ENCODE measurements around the gene GOLIM4.

GOLIM4 gene

DNA sequence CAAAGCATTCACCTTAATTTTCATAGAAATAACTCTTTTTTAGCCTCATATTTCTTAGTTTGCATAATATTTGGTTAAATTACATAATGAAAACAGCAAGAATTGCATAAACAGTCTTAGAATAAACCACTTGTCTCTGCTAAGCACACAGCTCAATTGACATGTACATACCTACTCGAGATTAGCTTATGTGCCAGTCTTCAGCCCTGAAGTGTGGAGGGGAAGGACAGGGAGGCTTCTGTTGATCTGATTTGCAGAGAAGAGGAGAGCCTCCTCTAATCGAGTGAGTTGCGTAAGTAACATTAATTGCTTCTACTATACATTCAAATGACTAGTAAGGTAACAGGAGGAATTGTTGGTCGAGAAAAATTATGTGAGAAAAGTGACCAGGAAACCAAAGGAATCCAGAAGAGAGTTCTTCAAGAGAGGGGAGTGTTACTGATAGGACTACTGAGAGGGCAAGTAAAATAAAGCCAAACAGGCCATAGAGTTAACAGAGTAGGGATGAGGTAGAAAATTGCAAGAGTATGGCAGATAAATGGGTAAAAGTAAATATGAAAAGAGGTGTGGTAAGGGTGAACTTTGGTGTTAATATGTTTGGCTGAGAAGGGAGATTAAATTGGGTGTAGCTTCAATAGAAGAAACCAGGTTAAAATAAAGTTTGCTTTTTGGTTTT, 7.1 kb upstream of the GOLIM4 start:
- H3K27ac ChIP-seq = no peak overlapping the region

DNA sequence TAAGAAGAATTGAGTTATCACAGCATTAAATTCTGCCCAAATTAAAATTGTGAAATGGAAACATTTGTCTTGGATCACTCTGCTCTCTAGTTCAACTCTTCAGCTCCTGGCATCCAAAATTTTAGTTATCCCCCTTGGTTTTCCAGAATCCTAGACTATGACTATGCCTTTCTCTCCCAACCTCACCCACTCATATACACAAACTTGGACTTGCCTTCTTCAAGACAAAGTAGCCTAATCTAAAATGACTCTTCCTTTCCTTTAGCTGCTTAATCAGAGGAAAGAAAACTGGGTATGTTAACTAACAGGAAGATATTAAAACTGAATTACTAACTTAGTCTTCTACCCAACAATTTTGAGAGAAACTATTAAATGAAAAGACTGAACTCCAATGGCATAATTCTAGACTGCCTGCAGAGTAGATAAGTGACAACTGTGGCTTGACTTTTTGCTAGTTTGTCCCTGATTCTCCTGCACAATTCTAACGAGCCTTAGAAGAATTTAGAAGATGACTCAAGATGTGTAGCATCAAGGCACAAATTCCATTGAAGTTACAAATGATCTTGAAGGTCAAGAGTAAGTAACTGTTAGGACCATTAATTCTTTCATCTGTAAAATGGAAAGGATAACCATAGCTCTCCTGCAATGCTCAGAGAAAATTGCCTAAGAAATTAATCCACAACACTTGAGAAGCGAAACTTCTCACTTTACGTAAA, 5.2 kb upstream of the GOLIM4 start:
- H3K4me3 ChIP-seq = no peak overlapping the region
- H3K27ac ChIP-seq = no peak overlapping the region

More for the DNA sequence above, 7.1 kb upstream of the GOLIM4 start:
- H3K4me3 ChIP-seq = no peak overlapping the region

DNA sequence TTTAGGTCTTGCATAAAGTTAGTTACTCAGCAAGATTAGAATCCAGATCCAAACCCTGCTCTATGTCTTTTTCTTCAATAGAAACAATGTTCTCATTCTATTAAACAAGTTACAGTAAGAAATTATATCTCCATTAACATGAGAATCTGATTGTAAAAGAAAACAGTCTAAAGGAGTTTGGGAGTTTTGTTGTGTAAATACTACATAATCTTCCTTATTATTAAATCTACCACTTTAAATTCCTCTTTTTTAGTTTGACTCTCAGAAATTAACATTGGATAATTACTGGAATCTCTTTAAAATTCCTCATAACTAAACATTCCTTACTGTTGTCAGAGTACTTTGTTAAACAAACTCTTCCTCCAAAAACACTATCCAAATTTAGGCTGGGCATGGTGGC, 1.7 kb upstream of the GOLIM4 start:
- no peak overlapping the region for H3K27ac ChIP-seq
- H3K4me3 ChIP-seq = no peak overlapping the region

DNA sequence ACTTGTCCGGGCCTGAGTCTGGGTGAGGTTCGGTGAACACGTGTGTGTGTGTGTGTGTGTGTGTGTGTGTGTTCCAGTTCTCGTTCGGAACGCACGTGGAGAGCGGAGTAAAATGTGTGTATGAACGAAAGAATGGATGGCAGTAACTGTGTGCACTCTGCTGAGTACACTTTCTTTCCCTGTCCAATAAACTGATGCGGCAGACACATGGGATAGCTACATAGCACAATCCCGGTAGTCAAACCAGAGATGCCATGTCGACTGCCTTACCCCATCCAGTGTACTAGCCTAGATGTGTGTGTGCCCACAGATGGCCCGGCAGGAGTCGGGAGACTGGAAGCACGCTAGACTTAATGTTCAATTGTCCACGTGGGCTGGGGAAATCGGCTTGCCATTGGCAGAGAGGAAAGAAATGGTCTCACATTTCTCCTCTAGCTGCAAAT, 507 bp upstream of the GOLIM4 start:
- Histone ChIP-seq H3K4me3 (peak overlapping the region; percentile 74 to 90 (median 78)), H3K27ac (peak overlapping the region in 19 of 21 experiments; percentile 69 to 96 (median 89))

DNA sequence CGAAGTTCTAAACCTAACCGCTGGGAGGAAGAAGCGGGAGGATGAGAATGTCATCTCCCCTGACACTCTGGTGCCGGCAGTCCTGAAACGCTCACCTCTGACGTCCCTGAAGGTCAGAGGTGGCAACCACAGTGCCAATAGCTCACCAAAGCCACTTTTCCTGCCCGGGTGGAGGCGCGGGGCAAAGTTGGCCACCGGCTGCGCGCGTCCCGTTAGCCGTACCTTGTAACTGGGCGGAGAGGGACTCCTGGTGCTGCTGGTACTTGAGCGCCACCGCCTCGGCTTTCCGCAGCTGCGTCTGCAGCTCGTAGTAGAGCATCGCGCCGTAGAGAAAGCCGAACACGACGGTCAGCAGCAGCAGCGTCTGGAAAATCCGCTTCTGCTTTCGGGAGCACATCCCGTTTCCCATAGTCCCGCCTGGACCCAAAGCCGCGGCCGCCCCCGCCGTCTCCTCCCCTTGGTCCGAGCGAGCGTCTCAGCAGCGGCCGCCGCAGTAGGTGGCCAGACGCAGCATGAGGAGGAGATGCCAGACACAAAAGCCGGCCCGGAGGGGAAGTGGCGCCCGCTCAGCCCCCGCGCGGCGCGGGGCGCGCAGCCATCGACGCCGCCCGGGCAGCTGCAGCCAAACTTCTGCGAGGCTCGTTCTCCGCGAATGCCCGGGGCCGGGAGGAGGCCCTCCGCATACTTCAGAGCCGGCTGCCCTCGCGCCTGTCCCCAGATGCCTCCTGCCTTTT, 680 bp downstream of the GOLIM4 start:
- Histone ChIP-seq H3K27ac (peak overlapping the region in 20 of 21 experiments; percentile 69 to 96 (median 89)), H3K4me3 (peak overlapping the region; percentile 74 to 90 (median 78))

DNA sequence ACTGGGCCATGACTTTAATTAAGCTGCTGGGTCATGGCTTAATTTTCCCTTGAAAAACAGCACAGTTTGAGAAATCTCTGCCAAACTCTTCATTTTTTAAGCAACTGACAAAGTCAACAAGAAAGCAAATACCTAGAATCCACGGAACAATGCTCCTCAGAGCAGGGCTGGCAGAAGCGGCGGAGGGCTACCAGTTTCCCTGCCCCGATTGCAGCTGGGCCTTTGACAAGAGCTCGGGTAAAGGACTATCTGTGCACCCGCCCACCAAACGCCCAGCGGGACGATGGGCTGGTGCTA, 1.2 kb downstream of the GOLIM4 start:
- Histone ChIP-seq H3K4me3 (peak overlapping the region; percentile 74 to 90 (median 78)), H3K27ac (peak overlapping the region in 20 of 21 experiments; percentile 69 to 96 (median 89))

DNA sequence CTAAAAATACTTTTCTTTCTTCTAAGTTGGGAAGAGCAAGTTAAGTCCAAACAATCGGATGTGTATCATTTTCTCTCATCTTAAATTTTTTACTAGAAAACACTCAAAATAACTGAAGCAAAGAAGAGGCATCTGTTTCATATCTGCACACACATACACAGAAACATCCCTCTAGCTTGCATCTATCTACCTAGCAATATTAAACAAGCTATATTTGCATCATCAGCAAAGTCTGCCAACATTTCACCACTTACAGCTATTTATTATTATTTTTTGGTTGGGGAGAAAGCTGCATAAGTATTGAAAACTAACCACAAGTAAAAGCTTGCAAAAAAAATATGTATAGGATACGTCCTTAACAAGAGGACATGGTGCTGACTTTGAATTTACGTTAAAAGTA, 1.9 kb downstream of the GOLIM4 start:
- Histone ChIP-seq H3K27ac (peak overlapping the region in 1 of 21 experiments; percentile 95), H3K4me3 (peak overlapping the region in 2 of 7 experiments; percentile 78 to 87)

DNA sequence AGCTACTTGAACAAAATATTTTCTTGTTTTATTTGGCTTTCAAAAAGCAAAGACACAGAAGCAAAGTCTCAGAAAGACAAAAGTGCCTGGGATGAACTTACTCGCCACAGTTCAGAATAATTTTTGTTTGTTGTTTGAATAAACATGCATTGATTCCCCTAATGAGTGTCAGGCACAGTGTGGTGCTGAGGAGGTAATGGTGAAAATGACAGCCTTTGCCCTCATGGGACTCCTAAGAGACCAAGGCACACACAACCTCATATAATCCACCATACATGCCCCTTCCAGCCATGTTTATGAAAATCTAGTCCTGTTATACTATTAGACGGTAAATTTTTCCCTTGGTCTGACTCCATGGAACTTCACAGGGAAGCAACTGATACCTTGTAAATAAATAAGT, 2.5 kb downstream of the GOLIM4 start:
- H3K4me3 ChIP-seq = no peak overlapping the region

DNA sequence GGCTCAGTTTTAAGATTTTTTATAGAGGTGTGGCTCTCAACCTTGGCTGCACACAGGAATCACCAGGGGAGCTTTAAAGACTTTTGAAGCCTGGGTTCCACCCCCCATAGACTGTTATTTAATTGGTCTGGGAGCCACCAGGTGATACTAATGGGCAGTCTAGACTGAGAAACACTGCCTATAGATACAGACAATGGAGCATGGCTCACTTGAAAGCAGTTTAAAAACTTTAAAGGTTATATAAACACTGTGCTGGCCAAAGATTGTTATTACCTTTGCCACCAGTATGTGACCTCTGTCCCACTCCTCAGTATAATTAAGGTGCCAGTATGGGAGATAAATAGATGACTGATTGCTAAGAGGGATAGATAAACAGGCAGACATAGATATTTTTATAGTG, 3.8 kb downstream of the GOLIM4 start:
- Histone ChIP-seq H3K4me3 (no peak overlapping the region), H3K27ac (no peak overlapping the region)

More for the DNA sequence above, 2.5 kb downstream of the GOLIM4 start:
- no peak overlapping the region for H3K27ac ChIP-seq

DNA sequence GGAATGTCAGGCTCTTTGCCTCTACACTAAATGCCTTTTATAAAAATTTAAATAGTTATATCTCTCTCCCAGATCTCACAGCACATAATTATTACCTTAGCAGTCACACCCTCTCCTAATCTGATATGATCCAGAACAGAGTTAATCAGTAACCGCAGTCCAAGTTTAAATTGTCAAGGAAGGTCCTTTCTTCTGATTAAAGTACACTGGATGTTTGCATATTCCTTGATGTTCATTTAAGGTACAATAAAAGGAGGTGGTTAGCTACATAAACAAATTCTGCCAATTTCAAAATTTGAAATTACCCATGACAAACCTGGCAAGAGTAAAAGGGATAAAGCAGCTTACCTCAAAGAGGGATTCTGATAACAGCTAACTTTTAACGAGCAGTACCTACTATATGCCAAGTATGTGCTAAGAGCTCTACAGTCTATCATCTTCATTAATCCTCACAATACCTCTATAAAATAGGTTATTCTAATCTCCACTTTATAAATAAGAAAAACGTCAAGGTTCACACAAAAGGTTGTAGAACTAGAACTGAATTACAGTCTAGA, 4.3 kb downstream of the GOLIM4 start:
- no peak overlapping the region for H3K27ac ChIP-seq
- no peak overlapping the region for H3K4me3 ChIP-seq

DNA sequence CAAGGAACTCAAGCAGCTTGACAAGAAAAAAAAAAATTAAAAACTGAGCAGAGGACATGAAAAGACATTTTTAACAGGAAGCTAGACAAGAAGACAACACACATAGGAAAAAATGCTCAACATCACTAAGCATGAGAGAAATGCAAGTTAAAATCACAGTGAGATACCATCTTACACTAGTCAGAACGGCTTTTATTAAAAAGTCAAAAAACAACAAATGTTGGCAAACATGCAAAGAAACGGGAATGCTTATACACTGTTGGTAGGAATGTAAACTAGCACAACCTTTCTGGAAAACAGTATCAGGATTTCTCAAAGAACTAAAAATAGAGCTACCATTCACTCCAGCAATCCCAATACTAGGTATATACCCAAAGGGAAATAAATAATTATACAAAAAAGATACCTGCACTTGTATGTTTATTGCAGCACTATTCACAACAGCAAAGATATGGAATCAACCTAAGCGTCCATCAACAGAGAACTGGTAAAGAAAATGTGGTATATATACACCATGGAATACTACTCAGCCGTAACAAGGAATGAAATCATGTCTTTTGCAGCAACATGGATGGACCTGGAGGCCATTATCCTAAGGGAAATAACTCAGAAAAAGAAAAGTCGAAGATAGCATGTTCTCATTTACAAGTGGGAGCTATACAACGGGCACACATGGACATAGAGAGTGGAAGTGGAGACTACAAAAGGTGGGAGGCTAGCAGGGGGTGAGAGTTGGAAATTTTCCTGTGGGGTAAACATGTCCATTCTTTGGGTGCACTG, 5.2 kb downstream of the GOLIM4 start:
- no peak overlapping the region for H3K27ac ChIP-seq
- no peak overlapping the region for H3K4me3 ChIP-seq

DNA sequence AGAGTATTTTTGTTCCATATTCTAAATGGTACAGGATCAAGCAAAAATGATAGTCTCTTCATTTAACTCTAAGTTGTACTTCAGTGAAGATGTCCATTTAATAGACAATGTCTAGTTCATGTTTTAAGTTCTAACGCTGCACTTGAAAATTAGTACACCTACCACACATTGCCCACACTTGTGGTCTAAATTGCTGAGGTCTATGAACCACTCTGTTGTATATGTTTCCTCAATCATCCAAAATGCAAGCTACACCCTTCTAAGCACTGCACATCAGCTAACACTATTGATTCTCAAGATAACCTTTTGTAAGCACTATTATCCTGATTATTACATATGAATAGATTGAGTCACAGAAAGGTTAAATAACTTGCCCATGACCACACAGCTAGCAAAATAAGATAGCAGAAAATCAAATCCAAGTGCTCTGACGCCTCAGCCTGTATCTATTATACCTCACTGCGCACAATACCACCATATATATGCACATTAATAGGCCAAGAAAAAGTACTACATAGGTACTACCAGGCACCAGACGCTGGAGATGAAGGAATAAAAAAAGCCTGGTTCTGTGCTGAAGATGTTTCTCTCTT, 6.4 kb downstream of the GOLIM4 start:
- Histone ChIP-seq H3K4me3 (no peak overlapping the region), H3K27ac (no peak overlapping the region)

DNA sequence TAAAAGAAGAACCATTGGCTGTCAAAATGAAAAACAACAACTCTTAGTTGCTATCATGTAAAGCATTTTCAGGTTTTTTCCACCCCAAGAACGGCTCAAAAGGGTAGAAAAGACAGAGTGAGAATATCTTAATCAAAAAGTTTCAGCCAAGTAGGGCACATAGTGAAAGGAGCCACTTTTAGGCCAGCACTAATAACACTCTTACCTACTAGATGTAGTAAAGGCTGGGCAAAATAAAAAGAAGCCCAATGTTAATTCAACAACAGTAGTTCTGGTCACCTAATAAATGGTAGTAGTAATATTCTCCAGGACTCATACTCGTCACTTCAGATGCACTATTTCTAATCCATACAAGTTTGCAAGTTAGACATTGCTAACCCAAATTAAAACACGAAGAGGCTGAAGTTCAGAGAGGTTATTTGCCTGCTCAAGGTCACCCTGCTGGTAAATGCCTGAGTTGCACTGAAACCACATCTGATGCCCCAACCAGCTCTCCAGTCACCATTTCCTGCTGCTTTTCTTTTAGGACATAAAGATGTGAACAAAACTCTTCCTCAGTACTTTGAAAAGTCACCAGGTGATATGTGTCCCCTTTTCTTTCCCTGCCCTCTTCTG, 7.5 kb downstream of the GOLIM4 start:
- Histone ChIP-seq H3K4me3 (no peak overlapping the region), H3K27ac (no peak overlapping the region)

DNA sequence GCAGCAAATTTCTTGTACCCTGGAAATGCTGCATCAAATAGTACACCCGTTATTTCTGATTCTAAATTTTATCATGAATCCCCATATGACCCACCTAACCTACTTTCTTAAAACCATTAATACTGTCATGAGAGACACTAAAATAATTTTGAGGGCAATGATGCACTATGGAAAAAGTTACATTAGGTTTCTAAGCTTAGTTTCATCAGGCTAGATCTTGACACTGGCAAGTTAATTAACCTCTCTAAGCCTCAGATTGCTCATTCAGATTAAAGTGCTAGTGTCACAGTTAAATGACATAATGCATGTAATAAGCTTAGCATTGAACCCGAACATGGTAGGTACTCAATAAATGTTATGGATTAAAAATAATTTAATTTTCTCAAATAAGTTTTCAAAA, 8.2 kb downstream of the GOLIM4 start:
- Histone ChIP-seq H3K4me3 (no peak overlapping the region), H3K27ac (no peak overlapping the region)

DNA sequence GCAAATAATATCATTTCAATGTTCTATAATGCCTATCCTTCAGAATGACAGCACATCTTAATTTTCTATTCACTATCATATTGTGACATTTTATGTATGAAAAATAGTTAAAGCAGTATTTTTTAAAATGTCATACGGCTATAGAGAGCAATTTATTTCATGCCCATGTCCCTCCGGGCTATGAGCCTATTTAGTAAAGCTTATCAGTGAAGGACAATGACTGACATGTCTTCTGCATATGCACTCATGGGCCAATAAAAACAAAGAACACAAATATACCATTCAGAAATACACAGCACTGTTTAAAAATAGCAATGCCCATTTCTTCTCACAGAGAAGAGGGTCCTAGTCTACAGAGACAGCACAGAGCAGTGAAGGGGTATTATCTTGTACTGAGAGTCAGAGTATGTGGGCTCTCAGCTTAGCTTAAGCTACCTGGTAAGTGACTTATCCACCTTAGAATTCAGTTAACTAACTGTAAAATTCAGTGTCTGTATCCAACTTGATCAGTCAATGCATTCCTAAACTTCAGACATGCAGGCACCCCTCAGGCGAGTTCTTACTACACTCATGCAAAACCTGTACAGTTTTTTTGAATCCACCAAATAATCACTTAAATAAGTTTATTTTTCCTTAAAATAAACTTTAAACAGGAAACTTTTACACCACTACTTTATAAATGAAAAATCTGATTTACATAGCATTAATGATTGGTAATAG, 9.0 kb downstream of the GOLIM4 start:
- Histone ChIP-seq H3K27ac (no peak overlapping the region), H3K4me3 (no peak overlapping the region)

DNA sequence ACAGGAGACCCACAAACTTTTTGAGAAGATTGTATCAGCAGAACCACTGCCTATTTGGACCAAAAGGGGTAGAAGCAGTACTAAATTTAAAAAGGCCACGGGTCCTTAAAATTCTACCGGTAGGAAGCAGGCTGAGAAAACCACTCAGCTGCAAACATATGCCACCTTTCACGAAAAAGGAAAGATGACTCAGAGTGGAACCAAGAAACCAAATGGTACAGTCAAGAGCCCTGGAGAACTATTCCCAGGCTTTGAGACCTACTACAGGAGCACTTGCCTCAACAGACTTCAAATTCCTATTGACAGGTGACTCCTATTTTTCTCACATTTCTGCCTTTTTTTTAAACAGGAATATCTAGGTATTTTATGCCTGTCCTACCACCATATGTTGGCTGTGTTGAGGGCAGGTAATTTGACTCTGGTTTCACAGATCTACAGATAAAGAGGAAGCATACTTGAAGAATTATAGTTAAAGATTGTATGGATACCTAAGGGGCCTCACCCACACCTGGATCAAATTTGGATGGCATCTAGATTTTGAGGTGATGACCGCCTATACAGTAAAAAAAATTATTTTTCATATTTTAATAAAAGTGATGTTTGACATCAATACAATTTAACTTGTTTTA, 10.1 kb downstream of the GOLIM4 start:
- H3K27ac ChIP-seq = no peak overlapping the region
- no peak overlapping the region for H3K4me3 ChIP-seq

DNA sequence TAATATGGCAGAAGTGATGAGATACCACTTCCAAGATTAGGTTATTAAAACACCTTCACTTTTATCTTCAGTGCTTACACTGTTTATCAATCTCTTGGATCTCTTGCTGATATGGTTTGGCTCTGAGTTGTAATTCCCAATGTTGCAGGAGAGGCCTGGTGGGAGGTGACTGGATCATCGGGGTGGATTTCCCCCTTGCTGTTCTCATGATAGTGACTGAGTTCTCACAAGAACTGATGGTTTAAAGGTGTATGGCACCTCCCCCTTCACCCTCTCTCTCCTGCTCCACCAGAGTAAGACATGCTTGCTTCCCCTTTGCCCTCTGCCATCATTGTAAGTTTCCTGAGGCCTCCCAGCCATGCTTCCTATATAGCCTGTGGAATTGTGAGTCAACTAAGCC, 11.8 kb downstream of the GOLIM4 start:
- H3K4me3 ChIP-seq = no peak overlapping the region
- H3K27ac ChIP-seq = no peak overlapping the region

DNA sequence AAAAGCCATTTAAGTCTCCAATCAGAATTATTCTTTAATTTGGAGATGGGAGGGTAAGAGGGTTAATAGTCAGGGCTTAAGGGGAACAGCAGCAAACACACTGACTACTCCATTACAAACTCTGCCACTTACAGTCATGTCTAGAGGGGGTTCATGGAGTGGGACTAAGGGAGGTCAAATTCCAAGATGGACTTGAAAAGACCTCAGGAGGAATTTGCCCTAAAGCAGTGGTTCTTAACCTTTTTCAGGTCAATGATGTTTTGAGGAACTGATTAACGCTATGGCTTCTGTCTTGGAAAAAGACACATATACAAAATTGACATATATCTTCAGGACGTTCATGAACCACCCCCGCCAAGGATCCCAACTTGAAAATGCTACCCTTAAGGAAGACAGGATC, 13.9 kb downstream of the GOLIM4 start:
- H3K4me3 ChIP-seq = no peak overlapping the region
- no peak overlapping the region for H3K27ac ChIP-seq
